GM12892 (cell line): Measurements from ENCODE around the gene ADARB2.

Experiments
- POLR2A ChIP-seq: IDR thresholded peaks from 2 replicates; pipeline ENCODE4 v1.6.1; 2011; ENCODE audit warnings: low read depth, low read length, control low read depth
- TAF1 ChIP-seq: IDR thresholded peaks from 2 replicates; pipeline ENCODE4 v1.6.1; 2011; ENCODE audit warnings: low read depth, mild to moderate bottlenecking, control low read depth, low read length, borderline replicate concordance

DNA sequence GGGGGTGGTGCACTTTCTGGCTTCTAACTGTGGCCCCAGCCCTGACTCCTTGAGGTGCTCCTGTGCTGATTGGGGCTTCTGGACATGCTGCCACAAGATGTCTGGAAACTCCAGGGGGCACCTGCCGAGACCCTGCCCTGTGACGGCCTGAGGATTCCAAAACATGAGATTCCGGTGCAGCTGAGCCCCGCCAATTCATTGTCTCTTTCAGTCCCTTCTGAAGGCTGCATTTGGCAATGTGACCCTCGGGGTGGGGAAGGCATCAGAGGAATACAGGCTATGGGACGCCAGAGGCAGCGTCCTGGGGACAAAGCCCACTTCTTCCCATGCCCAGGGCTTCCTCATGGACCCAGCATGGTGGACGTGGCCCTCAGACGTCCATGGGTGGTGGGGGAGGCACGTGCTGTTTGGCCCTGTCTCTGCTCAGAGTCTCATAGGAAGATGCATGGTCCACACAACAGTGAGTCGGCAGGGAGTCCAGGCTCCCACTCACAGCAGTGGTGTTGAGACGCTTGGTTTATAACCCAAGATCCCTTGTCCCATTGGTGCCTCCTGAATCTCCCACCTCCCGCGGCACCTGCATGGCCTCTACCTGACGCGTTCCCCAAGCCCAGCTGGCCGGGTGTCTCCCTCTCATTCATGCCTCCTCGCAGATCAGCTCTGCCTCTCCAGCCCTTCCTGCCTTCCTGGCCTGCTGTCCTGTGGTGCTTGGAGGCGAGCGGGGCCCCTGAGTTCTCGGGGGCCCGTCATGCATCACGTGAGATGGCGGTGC lies 551.2 kb downstream of the ADARB2 start:
- TF ChIP-seq POLR2A (no peak), TAF1 (no peak)
